GM12878 (cell line): ENCODE results near the gene FBXW8. TPM values are rescaled to one million over a fixed set of nuclear protein-coding genes. Genes with fewer than 3 reads are reported as not detected.

Experiments used
- ATAC-seq: fragments of 200-7000 bp; cut with Tn5 transposase; 3 replicates; pipeline ENCODE4 v1.9.1; 2020; ENCODE audit warnings: mild to moderate bottlenecking, moderate library complexity
- BruUV-seq: library from RNA; stranded (reverse); fragments of 400-500 nt; replicated peaks from 2 replicates; lab custom pipeline; 2021; lab: Mats Ljungman, UMichigan
- CTCF ChIA-PET: fragments of 300-600 bp; sonication (Branson Sonifier 250); formaldehyde crosslinking; extraction: SDS; loops from one replicate; lab custom pipeline; 2021; ENCODE audit warnings: inconsistent platforms; lab: Yijun Ruan, JAX
- POLR2A ChIA-PET: fragments of 350-600 bp; formaldehyde crosslinking; extraction: SDS; loops from one replicate; lab custom pipeline; 2021; ENCODE audit warnings: inconsistent platforms; lab: Charles Lee
- RAD21 ChIA-PET: fragments of 300-600 bp; sonication (Branson Sonifier 250); formaldehyde crosslinking; loops from one replicate; lab custom pipeline; 2023; ENCODE audit warnings: antibody characterized with exemption; ENCODE audit not compliant: unreplicated experiment; lab: Charles Lee
- SMC1A ChIA-PET: fragments of 300-600 bp; sonication (Branson Sonifier 250); formaldehyde crosslinking; loops from one replicate; lab custom pipeline; 2023; ENCODE audit not compliant: unreplicated experiment, uncharacterized antibody; lab: Charles Lee
- DNase-seq: peaks from one replicate; pipeline ENCODE4 v3.0.0-alpha.2; 2011; ENCODE audit warnings: low read depth, low spot score
- FAIRE-seq: peaks from 3 replicates; lab custom pipeline; 2011; peaks lifted over from hg19 to GRCh38; lab: Jason Lieb, UNC
- H2AFZ ChIP-seq: 2 replicates; pipeline ENCODE4 v1.6.0; 2011; ENCODE audit warnings: low read depth, low read length, control low read depth; ENCODE audit not compliant: control insufficient read depth
- H3K27ac ChIP-seq: 2 replicates; pipeline ENCODE4 v1.5.1; 2011; ENCODE audit warnings: control low read depth; ENCODE audit not compliant: control insufficient read depth, insufficient read depth
- H3K27me3 ChIP-seq, 2 experiments: replicated peaks in 1 of 2; 2 replicates each; pipeline versions ENCODE4 v1.6.0 to v1.6.1; 2011; ENCODE audit warnings: low read length in 1 of 2; ENCODE audit not compliant: control insufficient read depth in 2 of 2, insufficient read depth in 2 of 2
- H3K36me3 ChIP-seq, 2 experiments: 2 replicates each; pipeline ENCODE4 v1.5.1; 2011; ENCODE audit warnings: low read length in 1 of 2; ENCODE audit not compliant: control insufficient read depth in 2 of 2, insufficient read depth in 2 of 2
- H3K4me1 ChIP-seq: 2 replicates; pipeline ENCODE4 v1.6.1; 2011; ENCODE audit warnings: mild to moderate bottlenecking, low read length, moderate library complexity, mixed read lengths; ENCODE audit not compliant: control insufficient read depth, insufficient read depth
- H3K4me2 ChIP-seq: 2 replicates; pipeline ENCODE4 v1.6.0; 2011; ENCODE audit warnings: control low read depth; ENCODE audit not compliant: control insufficient read depth, insufficient read depth
- H3K4me3 ChIP-seq: fragments of 200-600 bp; sonication (generic); 2 replicates; pipeline ENCODE4 v1.5.1; 2016
- H3K79me2 ChIP-seq: 2 replicates; pipeline ENCODE4 v1.6.0; 2011; ENCODE audit warnings: low read length; ENCODE audit not compliant: control insufficient read depth, insufficient read depth
- H3K9ac ChIP-seq: 2 replicates; pipeline ENCODE4 v1.8.0; 2011; ENCODE audit warnings: low read length, control low read depth, mixed read lengths; ENCODE audit not compliant: control insufficient read depth, insufficient read depth
- H3K9me3 ChIP-seq: replicated peaks from 3 replicates; pipeline ENCODE4 v1.5.1; 2011; ENCODE audit warnings: mild to moderate bottlenecking, low read length; ENCODE audit not compliant: control insufficient read depth, insufficient read depth
- H4K20me1 ChIP-seq: 2 replicates; pipeline ENCODE4 v1.6.0; 2011; ENCODE audit not compliant: control insufficient read depth, insufficient read depth
- ATF3 ChIP-seq: IDR thresholded peaks from 2 replicates; pipeline ENCODE4 v1.6.1; 2011; ENCODE audit warnings: low read depth, mild to moderate bottlenecking, low read length, moderate library complexity, borderline replicate concordance; ENCODE audit errors: extremely low read depth
- E4F1 ChIP-seq: fragments of 450-650 bp; IDR thresholded peaks from 2 replicates; pipeline ENCODE4 v1.6.1; 2018; ENCODE audit warnings: borderline replicate concordance, mild to moderate bottlenecking; ENCODE audit not compliant: partially characterized antibody
- RFX5 ChIP-seq: IDR thresholded peaks from 2 replicates; pipeline ENCODE4 v1.6.1; 2011; ENCODE audit warnings: low read depth, low read length, improper control_type of control experiment
- SRF ChIP-seq, 2 experiments: IDR thresholded peaks; 2 replicates each; pipeline ENCODE4 v1.6.1; 2011; ENCODE audit warnings: low read depth in 2 of 2, low read length in 2 of 2, mild to moderate bottlenecking in 1 of 2, moderate library complexity in 1 of 2
- WGBS: methylation state at CpG from one replicate; pipeline ENCODE4 v1.1.6; 2016; ENCODE audit warnings: low lambda C conversion rate; ENCODE audit not compliant: insufficient replicate concordance, insufficient coverage; ENCODE audit errors: missing lambda C conversion rate; 5-methylcytosine and 5-hydroxymethylcytosine counted together
- in situ Hi-C: fragments of 300-500 bp; cut with MboI; formaldehyde crosslinking; loops from 9 replicates; pipeline ENCODE4 v1.14.3; 2018; ENCODE audit warnings: mixed read lengths
- intact Hi-C: fragments of 100-400 bp; cut with micrococcal nuclease; formaldehyde crosslinking; loops from one replicate; pipeline ENCODE4 v1.14.2; 2022; ENCODE audit not compliant: unreplicated experiment
- polyA plus RNA-seq, 11 experiments: library from polyadenylated mRNA; depleted of rRNA in 4 of 11; unstranded in 6 of 11; stranded (reverse) in 5 of 11; fragments of >200 nt; fragmentation: Nextera tagmentation in 4 of 11; fragmentation: Illumina TruSeq in 1 of 11; extraction: Ambion mirVana in 4 of 11; extraction: Trizol in 1 of 11; gene quantifications; 1 replicate in 1 of 11; 2 replicates in 10 of 11; pipeline versions ENCODE4 v1.2.1 to v1.2.3, GENCODE V29; 2011 to 2016; ENCODE audit warnings: inconsistent platforms in 2 of 11, missing spikeins in 2 of 11, low read depth in 1 of 11
- total RNA-seq, 4 experiments: library from RNA; depleted of rRNA in 3 of 4; stranded (reverse); fragments of >200 nt in 3 of 4; fragmentation: Illumina TruSeq in 1 of 4; extraction: Trizol in 1 of 4; gene quantifications; 2 replicates each; pipeline versions ENCODE4 v1.2.1 to v1.2.3, GENCODE V29; 2013 to 2021

FBXW8 gene
- total and polyA plus RNA-seq, 10 of the 15 experiments (the other 5 are each of a cell fraction or from before 2014, with no cell fraction given): 0.49 to 7.5 (median 4.4) TPM

GRCh38 chr12:116928504-116928903 is 17.8 kb downstream of the FBXW8 start:
- WGBS: over 99% methylated on average over 5 of the region's 5 CpGs
- no peak overlapping the region for H3K9ac ChIP-seq
- H3K9me3 ChIP-seq: no peaks in the 10 kb centered on the region
- H2AFZ ChIP-seq: no peak overlapping the region
- H3K36me3 ChIP-seq: peaks cover 0 to 3% of the 10 kb centered on the region in 2 experiments; a peak in 1 of 4 replicates
- H3K4me3 ChIP-seq: no peak overlapping the region
- ATAC-seq (no peak), DNase-seq (no peak), FAIRE-seq (no peak)
- ChIA-PET CTCF (no interaction called here), RAD21 (no interaction called here), SMC1A (no interaction called here), POLR2A (no interaction called here)
- no peaks in the 10 kb centered on the region for H3K79me2 ChIP-seq
- no peak overlapping the region for H3K27ac ChIP-seq
- no TSS peak for BruUV-seq
- H3K4me2 ChIP-seq: no peak overlapping the region
- peaks cover 15% of the 10 kb centered on the region for H3K4me1 ChIP-seq
- in situ Hi-C loops: no loop called here
- no peaks in the 10 kb centered on the region for H3K27me3 ChIP-seq
- H4K20me1 ChIP-seq: peaks cover 5% of the 10 kb centered on the region; the same call in 1 of the 2 replicates
- TF ChIP-seq RFX5 (no peak), ATF3 (no peak), E4F1 (no peak)
- intact Hi-C loops: no loop called here

GRCh38 chr12:116929885-116930284 is 19.1 kb downstream of the FBXW8 start:
- CTCF ChIA-PET: no interaction called here
- Histone ChIP-seq H4K20me1 (peaks cover 5% of the 10 kb centered on the region; the same call in 1 of the 2 replicates), H3K4me2 (no peak overlapping the region), H3K4me3 (no peak overlapping the region)
- no peak for TF ChIP-seq SRF (IDR thresholded peaks at IDR 0.05; ENCODE audit: low read depth in 2 of 2, low read length in 2 of 2)
- TF ChIP-seq, all 136 proteins: peak for 0
- no peak for DNase-seq
- Histone ChIP-seq H3K27me3 (no peaks in the 10 kb centered on the region), H3K4me1 (peaks cover 6% of the 10 kb centered on the region), H3K9ac (no peak overlapping the region), H3K79me2 (no peaks in the 10 kb centered on the region), H3K36me3 (peaks cover 0 to 3% of the 10 kb centered on the region in 2 experiments; a peak in 1 of 4 replicates), H3K9me3 (no peaks in the 10 kb centered on the region), H3K27ac (no peak overlapping the region), H2AFZ (no peak overlapping the region)
- FAIRE-seq: no peak
- SMC1A ChIA-PET: no interaction called here
- BruUV-seq: no TSS peak
- ATAC-seq: no peak
- intact Hi-C loops (no loop called here), in situ Hi-C loops (no loop called here)
- POLR2A ChIA-PET: no interaction called here
- RAD21 ChIA-PET: no interaction called here
